Adrenal gland (tissue), 5 donors: ENCODE results near the gene MAN2B2.
"Not testable (repeated sequence)": the region's sequence is repeated elsewhere in the genome, so short reads cannot be mapped to it uniquely, and the experiment has no call there.

ENCODE experiments used
- CTCF ChIP-seq, 6 experiments: fragments of 450-650 bp in 4 of 6; fragments of 200-600 bp in 2 of 6; sonication (generic) in 1 of 6; IDR thresholded peaks; 1 replicate in 5 of 6; 2 replicates in 1 of 6; pipeline versions ENCODE4 v1.5.1 to v1.8.0; 2016 to 2021; ENCODE audit warnings: antibody characterized with exemption in 6 of 6, mild to moderate bottlenecking in 2 of 6, moderate library complexity in 1 of 6
- POLR2A ChIP-seq, 2 donors: fragments of 450-650 bp; IDR thresholded peaks; one replicate each; pipeline ENCODE4 v1.6.1; 2017; ENCODE audit warnings: antibody characterized with exemption in 2 of 2, mild to moderate bottlenecking in 2 of 2, moderate library complexity in 1 of 2
- donor health status: DM: no; HTN: no; CAD: no.

GRCh38 chr4:6628484-6628883, 53.5 kb downstream of the MAN2B2 start:
- not testable (repeated sequence) for TF ChIP-seq CTCF, POLR2A (IDR thresholded peaks at IDR 0.05)
